Panc1 (cell line): ENCODE data around the gene HIPK4. TPM values are rescaled to one million over a fixed set of nuclear protein-coding genes. Genes with fewer than 3 reads are reported as not detected.

Experiments
- ATAC-seq: fragments of 200-7000 bp; cut with Tn5 transposase; 2 replicates; pipeline ENCODE4 v1.9.1; 2020; ENCODE audit warnings: mild to moderate bottlenecking, moderate library complexity
- BruUV-seq: library from RNA; stranded (reverse); fragments of 400-500 nt; replicated peaks from 2 replicates; lab custom pipeline; 2021; lab: Mats Ljungman, UMichigan
- CTCF ChIA-PET: fragments of 300-600 bp; sonication (Branson Sonifier 250); formaldehyde crosslinking; loops from one replicate; lab custom pipeline; 2022; ENCODE audit warnings: antibody characterized with exemption; lab: Charles Lee
- POLR2A ChIA-PET: fragments of 300-600 bp; sonication (Branson Sonifier 250); formaldehyde crosslinking; loops from one replicate; lab custom pipeline; 2022; ENCODE audit warnings: antibody characterized with exemption; lab: Charles Lee
- DNase-seq: peaks from one replicate; pipeline ENCODE4 v3.0.0-alpha.2; 2010; ENCODE audit warnings: low read depth, low spot score
- H3K27ac ChIP-seq: 2 replicates; pipeline ENCODE4 v1.5.1; 2011; ENCODE audit warnings: mild to moderate bottlenecking, low read length, inconsistent platforms
- H3K27me3 ChIP-seq: fragments of 200-500 bp; sonication (Bioruptor generic); 2 replicates; pipeline ENCODE4 v1.6.0; 2014; ENCODE audit warnings: low read length, inconsistent platforms; ENCODE audit not compliant: control insufficient read depth, insufficient read depth
- H3K36me3 ChIP-seq: fragments of 200-500 bp; sonication (Bioruptor generic); 2 replicates; pipeline ENCODE4 v1.5.1; 2014; ENCODE audit warnings: inconsistent platforms, mild to moderate bottlenecking, low read length, moderate library complexity; ENCODE audit not compliant: control insufficient read depth, insufficient read depth
- H3K4me1 ChIP-seq: 2 replicates; pipeline ENCODE4 v1.5.1; 2011; ENCODE audit warnings: inconsistent platforms, mild to moderate bottlenecking, low read length, moderate library complexity; ENCODE audit not compliant: control insufficient read depth, insufficient read depth
- H3K4me3 ChIP-seq, 2 experiments: 2 replicates each; pipeline ENCODE4 v1.5.1; 2011 to 2012; ENCODE audit warnings: low read depth in 2 of 2, low read length in 2 of 2, mild to moderate bottlenecking in 2 of 2, inconsistent platforms in 1 of 2, moderate library complexity in 1 of 2
- H3K9me3 ChIP-seq: fragments of 200-500 bp; sonication (Bioruptor generic); 2 replicates; pipeline ENCODE4 v1.5.1; 2014; ENCODE audit warnings: low read depth, mild to moderate bottlenecking, inconsistent platforms, low read length, moderate library complexity; ENCODE audit not compliant: control insufficient read depth, insufficient read depth
- POLR2AphosphoS5 ChIP-seq: IDR thresholded peaks from 2 replicates; pipeline ENCODE4 v1.6.1; 2012; ENCODE audit warnings: mild to moderate bottlenecking, low read depth, low read length, moderate library complexity
- SIN3A ChIP-seq: IDR thresholded peaks from 2 replicates; pipeline ENCODE4 v1.6.1; 2012; ENCODE audit warnings: low read depth, mild to moderate bottlenecking, low read length, moderate library complexity, borderline replicate concordance; ENCODE audit not compliant: insufficient read depth
- TCF7L2 ChIP-seq: IDR thresholded peaks from 2 replicates; pipeline ENCODE4 v1.6.1; 2011; ENCODE audit warnings: mild to moderate bottlenecking, low read depth, low read length, inconsistent platforms
- in situ Hi-C: cut with HindIII; loops from 2 replicates; pipeline ENCODE4 v1.10.0; 2016; ENCODE audit warnings: low sequenced_read_pairs, low pct_unique_long_range_greater_than_20kb
- intact Hi-C: fragments of 100-400 bp; cut with micrococcal nuclease; formaldehyde crosslinking; loops from one replicate; pipeline ENCODE4 v1.10.0; 2022; ENCODE audit not compliant: unreplicated experiment
- total RNA-seq: library from RNA; stranded (reverse); gene quantifications from one replicate; pipeline ENCODE4 v1.2.1, GENCODE V29; 2021; ENCODE audit not compliant: unreplicated experiment
- TF ChIP-seq, protein P1 (sequence below), 2 experiments: IDR thresholded peaks; 2 replicates each; pipeline ENCODE4 v1.6.1; 2011 to 2012; ENCODE audit warnings: low read depth in 2 of 2, control low read depth in 1 of 2, low read length in 1 of 2, mild to moderate bottlenecking in 1 of 2, moderate library complexity in 1 of 2; ENCODE audit not compliant: insufficient read depth in 1 of 2
- TF ChIP-seq, protein P2 (sequence below): fragments of 450-650 bp; IDR thresholded peaks from 2 replicates; pipeline ENCODE4 v1.5.1; 2017; ENCODE audit warnings: mild to moderate bottlenecking

Gene HIPK4
- total RNA-seq, 1 experiment from 2014 or later = 0.13 TPM

- intact Hi-C loops (no loop called here), in situ Hi-C loops (no loop called here)
- ChIA-PET CTCF (no interaction called here), POLR2A (no interaction called here)
- DNase-seq (no peak), ATAC-seq (no peak)
- H3K4me3 ChIP-seq = no peak overlapping the region
- BruUV-seq = no TSS peak
- no peaks in the 10 kb centered on the region for H3K27me3 ChIP-seq
- H3K4me1 ChIP-seq = no peaks in the 10 kb centered on the region
- H3K27ac ChIP-seq = no peak overlapping the region
- no peaks in the 10 kb centered on the region for H3K9me3 ChIP-seq
- TF ChIP-seq POLR2AphosphoS5 = no peak
- TF ChIP-seq TCF7L2 = no peak
- TF ChIP-seq, protein P1, sequence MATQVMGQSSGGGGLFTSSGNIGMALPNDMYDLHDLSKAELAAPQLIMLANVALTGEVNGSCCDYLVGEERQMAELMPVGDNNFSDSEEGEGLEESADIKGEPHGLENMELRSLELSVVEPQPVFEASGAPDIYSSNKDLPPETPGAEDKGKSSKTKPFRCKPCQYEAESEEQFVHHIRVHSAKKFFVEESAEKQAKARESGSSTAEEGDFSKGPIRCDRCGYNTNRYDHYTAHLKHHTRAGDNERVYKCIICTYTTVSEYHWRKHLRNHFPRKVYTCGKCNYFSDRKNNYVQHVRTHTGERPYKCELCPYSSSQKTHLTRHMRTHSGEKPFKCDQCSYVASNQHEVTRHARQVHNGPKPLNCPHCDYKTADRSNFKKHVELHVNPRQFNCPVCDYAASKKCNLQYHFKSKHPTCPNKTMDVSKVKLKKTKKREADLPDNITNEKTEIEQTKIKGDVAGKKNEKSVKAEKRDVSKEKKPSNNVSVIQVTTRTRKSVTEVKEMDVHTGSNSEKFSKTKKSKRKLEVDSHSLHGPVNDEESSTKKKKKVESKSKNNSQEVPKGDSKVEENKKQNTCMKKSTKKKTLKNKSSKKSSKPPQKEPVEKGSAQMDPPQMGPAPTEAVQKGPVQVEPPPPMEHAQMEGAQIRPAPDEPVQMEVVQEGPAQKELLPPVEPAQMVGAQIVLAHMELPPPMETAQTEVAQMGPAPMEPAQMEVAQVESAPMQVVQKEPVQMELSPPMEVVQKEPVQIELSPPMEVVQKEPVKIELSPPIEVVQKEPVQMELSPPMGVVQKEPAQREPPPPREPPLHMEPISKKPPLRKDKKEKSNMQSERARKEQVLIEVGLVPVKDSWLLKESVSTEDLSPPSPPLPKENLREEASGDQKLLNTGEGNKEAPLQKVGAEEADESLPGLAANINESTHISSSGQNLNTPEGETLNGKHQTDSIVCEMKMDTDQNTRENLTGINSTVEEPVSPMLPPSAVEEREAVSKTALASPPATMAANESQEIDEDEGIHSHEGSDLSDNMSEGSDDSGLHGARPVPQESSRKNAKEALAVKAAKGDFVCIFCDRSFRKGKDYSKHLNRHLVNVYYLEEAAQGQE (IDR thresholded peaks at IDR 0.05; ENCODE audit: insufficient read depth in 1 of 2, low read depth in 2 of 2, low read length in 1 of 2) = no peak
- TF ChIP-seq SIN3A = no peak
- TF ChIP-seq, protein P2, sequence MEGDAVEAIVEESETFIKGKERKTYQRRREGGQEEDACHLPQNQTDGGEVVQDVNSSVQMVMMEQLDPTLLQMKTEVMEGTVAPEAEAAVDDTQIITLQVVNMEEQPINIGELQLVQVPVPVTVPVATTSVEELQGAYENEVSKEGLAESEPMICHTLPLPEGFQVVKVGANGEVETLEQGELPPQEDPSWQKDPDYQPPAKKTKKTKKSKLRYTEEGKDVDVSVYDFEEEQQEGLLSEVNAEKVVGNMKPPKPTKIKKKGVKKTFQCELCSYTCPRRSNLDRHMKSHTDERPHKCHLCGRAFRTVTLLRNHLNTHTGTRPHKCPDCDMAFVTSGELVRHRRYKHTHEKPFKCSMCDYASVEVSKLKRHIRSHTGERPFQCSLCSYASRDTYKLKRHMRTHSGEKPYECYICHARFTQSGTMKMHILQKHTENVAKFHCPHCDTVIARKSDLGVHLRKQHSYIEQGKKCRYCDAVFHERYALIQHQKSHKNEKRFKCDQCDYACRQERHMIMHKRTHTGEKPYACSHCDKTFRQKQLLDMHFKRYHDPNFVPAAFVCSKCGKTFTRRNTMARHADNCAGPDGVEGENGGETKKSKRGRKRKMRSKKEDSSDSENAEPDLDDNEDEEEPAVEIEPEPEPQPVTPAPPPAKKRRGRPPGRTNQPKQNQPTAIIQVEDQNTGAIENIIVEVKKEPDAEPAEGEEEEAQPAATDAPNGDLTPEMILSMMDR = no peak
- H3K36me3 ChIP-seq = no peaks in the 10 kb centered on the region
Measured at GRCh38 chr19:40398417-40399131, 8.6 kb upstream of the HIPK4 start.

- Histone ChIP-seq H3K27me3 (no peaks in the 10 kb centered on the region), H3K4me3 (no peak overlapping the region), H3K36me3 (no peaks in the 10 kb centered on the region), H3K4me1 (no peaks in the 10 kb centered on the region), H3K9me3 (no peaks in the 10 kb centered on the region), H3K27ac (no peak overlapping the region)
- in situ Hi-C loops = no loop called here
- intact Hi-C loops = no loop called here
- ChIA-PET POLR2A (no interaction called here), CTCF (no interaction called here)
- no peak for DNase-seq
- ATAC-seq = no peak
- BruUV-seq = no TSS peak
- TF ChIP-seq TCF7L2 = no peak
- TF ChIP-seq, protein P2 = no peak
- TF ChIP-seq POLR2AphosphoS5 = no peak
- TF ChIP-seq, protein P1 (IDR thresholded peaks at IDR 0.05; ENCODE audit: insufficient read depth in 1 of 2, low read depth in 2 of 2, low read length in 1 of 2) = no peak
- TF ChIP-seq SIN3A = no peak
Measured at GRCh38 chr19:40397568-40397906, 7.6 kb upstream of the HIPK4 start.
